K562 treated with DMSO at 1 percent for 12 hours (cell line): ENCODE results near the gene ITIH4. TPM values are rescaled to one million over a fixed set of nuclear protein-coding genes. Genes with fewer than 3 reads are reported as not detected.

ENCODE experiments used
- total RNA-seq: library from RNA; unstranded; fragments of 300-600 nt; gene quantifications from 2 replicates; pipeline ENCODE4 v1.2.3, GENCODE V29; 2022; ENCODE audit not compliant: insufficient read depth

Gene ITIH4
- 0.91 and 6.1 TPM in 2 replicates for total RNA-seq

GRCh38 chr3:52830535-52831258, at the start of gene ITIH4:
ITIH4 (minus strand) TSS chr3:52830672; CDS start chr3:52830642, 30 bp downstream.

DNA sequence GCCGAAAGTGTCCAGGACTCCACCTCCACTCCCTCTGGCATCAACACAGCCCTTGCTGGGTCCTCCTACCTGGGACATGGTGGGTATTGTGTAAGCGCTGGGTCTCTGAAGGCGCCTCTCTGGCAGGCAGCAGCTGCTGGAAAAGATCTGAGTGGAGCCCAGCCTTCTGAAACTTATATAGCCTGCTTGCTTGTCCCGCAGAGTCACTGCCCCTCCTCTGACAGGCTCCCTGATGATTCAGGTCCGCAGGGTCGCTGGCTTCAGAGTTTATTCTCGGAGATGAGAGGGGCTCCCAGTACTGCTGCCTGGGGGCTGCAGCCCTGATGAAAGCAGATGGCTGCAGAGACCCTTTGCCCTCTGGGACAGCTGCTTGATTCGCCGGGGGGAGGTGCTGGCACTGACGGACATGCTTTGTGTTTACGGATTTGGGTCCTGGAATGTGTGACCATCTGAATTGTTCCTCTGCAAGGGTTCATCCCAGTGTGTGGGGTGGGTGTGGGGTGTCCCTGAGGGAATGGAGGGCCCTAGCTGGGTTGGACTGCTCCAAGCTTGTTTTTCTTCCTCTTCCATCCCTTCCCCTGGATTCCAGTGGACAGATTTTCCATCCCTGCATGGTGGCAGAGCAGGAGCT, 4.5 kb upstream of the ITIH4 start, which contains the start of gene MUSTN1:
Gene MUSTN1 (minus strand): TSS at position 149 of the 631 bp plus-strand sequence. CDS start 71 bp downstream, at position 78.

DNA sequence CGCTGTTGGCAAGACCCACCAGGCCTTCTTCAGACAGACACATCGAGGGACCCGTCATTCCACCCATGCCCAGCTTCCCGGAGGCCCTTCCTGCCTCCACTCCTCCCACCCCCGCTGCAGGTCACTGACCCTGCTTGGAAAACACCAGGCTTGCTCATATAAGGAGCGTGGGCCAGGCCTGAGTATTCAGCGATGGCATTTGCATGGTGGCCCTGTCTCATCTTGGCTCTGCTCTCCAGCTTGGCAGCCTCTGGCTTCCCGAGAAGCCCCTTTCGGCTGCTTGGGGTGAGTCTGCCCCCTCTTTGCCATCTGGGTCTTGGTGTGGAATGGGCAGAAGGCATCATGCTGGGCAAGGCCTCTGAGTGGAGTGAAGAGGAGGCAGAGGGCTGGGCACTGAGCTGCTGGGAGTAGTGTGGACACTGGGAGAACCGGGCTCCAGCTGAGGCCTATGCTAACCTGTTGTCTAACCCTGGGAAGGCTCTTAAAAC, 35.8 kb downstream of the ITIH4 start, which contains the start of gene ITIH3:
Gene ITIH3 (plus strand): TSS at position 185 of the 488 bp plus-strand sequence. CDS start 8 bp downstream, at position 193.

GRCh38 chr3:52777127-52777958, 53.1 kb downstream of the ITIH4 start, which contains the start of gene ITIH1:
ITIH1 (plus strand) TSS chr3:52777599; CDS start chr3:52777616, 17 bp downstream.

DNA sequence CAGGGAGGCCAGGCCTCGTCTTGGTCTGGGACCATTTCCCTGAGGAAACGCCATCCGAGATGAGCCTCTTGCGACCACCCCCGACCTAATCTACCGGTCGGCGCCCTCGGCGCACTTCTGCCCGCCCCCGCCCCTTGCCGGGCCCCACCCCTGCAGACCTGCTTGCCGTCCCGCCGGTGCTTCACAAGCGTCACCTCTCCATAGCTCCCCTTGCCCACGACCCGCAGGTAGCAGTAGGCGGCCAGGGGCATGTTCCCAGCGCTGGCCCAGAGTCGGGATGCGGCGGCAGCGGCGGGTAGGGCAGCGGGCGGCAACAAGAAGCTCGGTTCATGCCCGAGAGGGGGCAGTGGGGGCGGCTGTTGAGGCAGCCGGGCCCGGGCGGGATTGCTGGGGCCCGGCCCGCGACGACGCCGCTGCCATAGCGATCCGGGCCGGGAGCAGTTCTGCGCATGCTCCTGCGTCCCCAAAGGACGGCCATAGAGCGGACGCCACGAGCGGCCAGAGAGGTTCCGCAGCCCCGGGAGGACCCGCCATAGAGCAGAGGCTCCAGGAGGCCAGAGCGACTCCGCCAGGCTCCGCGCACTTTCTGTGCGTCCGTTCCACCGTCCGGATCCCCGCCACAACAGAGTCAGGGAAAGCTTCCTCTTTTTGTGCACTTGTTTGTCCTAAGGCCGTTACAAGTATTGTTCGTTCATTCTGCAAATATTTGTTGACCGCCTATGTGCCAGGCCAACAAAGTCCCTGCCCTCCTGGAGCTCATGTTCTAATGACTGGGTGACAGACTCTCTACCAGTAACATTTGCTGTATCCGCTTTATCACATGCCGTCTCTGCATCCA, 59.8 kb downstream of the ITIH4 start, which contains the start of gene NEK4:
Gene NEK4 (minus strand): TSS at position 445 of the 838 bp plus-strand sequence. CDS start 194 bp downstream, at position 251.

Other genes starting within 250 kb of the ITIH4 start
- 2.4 and 21.5 TPM in 2 replicates for gene PBRM1, start 144.8 kb downstream of the ITIH4 start, total RNA-seq
- gene GNL3, start 144.6 kb downstream of the ITIH4 start, total RNA-seq: 27.8 and 46.8 TPM in 2 replicates
- gene GLT8D1, start 124.9 kb downstream of the ITIH4 start, total RNA-seq: 26.1 and 35.6 TPM in 2 replicates
- gene SPCS1, start 124.6 kb downstream of the ITIH4 start, total RNA-seq: 62.2 and 95.9 TPM in 2 replicates
- gene NEK4, start 59.7 kb downstream of the ITIH4 start, total RNA-seq: 8.1 and 18.0 TPM in 2 replicates
- gene ITIH1, start 53.1 kb downstream of the ITIH4 start, total RNA-seq: not detected in 2 replicates
- not detected in 2 replicates for gene ITIH3, start 35.9 kb downstream of the ITIH4 start, total RNA-seq
- gene MUSTN1, start 4.3 kb upstream of the ITIH4 start, total RNA-seq: 4.0 and 8.0 TPM in 2 replicates
- 5.3 and 22.5 TPM in 2 replicates for gene STIMATE, start 66.9 kb upstream of the ITIH4 start, total RNA-seq
- 0.77 and 6.5 TPM in 2 replicates for gene SFMBT1, start 215.4 kb upstream of the ITIH4 start, total RNA-seq